Fibroblast of mammary gland (primary cell): ENCODE results near the gene POFUT2.

ENCODE experiments used
- DNase-seq: peaks from one replicate; pipeline ENCODE4 v3.0.0-alpha.2; 2010; ENCODE audit warnings: low read depth
- H3K4me3 ChIP-seq: 2 replicates; pipeline ENCODE4 v1.5.1; 2011; ENCODE audit warnings: low read depth, mild to moderate bottlenecking, low read length, moderate library complexity; ENCODE audit not compliant: control insufficient read depth
- TF ChIP-seq, protein P1 (sequence below): conservative IDR thresholded peaks from 2 replicates; pipeline ENCODE4 v1.5.1; 2011; ENCODE audit warnings: low read depth, low read length, inconsistent platforms; ENCODE audit not compliant: control insufficient read depth, insufficient read depth

The POFUT2 gene

DNA sequence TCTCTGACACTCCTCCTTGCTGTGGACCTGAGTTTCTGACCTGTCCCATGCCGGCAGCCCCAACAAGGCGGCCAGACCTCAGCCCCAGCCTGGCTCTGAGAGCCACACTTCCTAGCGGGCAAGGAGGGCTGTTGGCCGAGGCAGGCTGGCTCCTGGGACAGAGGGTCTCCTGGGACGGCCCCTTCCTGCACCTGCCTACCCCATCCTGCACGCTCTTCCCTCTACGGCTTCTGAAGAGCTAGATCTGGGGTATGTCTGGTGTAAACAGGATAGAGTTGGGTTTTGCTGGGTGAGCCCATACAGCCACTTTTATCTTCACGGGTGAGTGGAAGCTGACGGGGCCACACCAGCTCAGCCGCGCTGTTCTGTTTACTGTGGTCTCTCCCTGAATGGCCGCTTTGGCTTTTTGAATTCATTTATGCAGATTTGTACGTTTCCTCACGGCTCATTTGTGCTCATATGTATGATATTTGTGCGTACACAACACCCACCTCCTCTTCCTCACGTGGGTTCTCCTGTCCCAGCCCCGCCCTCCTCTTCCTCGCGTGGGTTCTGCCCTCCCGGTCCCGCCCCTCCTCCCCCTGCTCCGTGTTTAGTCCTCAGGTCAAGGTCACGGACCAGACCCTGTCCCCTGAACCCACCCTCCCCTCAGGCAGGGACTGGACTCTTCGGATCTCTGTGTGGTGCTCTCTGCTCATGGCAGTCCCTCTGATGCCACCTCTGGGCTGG lies 34.7 kb upstream of the POFUT2 start:
- no peak overlapping the region for H3K4me3 ChIP-seq
- TF ChIP-seq, protein P1, sequence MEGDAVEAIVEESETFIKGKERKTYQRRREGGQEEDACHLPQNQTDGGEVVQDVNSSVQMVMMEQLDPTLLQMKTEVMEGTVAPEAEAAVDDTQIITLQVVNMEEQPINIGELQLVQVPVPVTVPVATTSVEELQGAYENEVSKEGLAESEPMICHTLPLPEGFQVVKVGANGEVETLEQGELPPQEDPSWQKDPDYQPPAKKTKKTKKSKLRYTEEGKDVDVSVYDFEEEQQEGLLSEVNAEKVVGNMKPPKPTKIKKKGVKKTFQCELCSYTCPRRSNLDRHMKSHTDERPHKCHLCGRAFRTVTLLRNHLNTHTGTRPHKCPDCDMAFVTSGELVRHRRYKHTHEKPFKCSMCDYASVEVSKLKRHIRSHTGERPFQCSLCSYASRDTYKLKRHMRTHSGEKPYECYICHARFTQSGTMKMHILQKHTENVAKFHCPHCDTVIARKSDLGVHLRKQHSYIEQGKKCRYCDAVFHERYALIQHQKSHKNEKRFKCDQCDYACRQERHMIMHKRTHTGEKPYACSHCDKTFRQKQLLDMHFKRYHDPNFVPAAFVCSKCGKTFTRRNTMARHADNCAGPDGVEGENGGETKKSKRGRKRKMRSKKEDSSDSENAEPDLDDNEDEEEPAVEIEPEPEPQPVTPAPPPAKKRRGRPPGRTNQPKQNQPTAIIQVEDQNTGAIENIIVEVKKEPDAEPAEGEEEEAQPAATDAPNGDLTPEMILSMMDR: no peak
- DNase-seq: no peak

- no peak overlapping the region for H3K4me3 ChIP-seq
- no peak for DNase-seq
- TF ChIP-seq, protein P1: no peak
These were observed 32.7 kb upstream of the POFUT2 start for GRCh38 chr21:45320261-45321025.

- DNase-seq: no peak
- TF ChIP-seq, protein P1: no peak
- H3K4me3 ChIP-seq: no peak overlapping the region
These were observed 31.9 kb upstream of the POFUT2 start for GRCh38 chr21:45319461-45320211.

GRCh38 chr21:45318556-45319404 lies 31.1 kb upstream of the POFUT2 start:
- peak; percentile 75 for DNase-seq
- H3K4me3 ChIP-seq: no peak overlapping the region

GRCh38 chr21:45318146-45318555 lies 30.5 kb upstream of the POFUT2 start:
- no peak for DNase-seq
- TF ChIP-seq, protein P1: no peak
- no peak overlapping the region for H3K4me3 ChIP-seq

More at GRCh38 chr21:45318556-45319404, 31.1 kb upstream of the POFUT2 start:
- TF ChIP-seq, protein P1: no peak

GRCh38 chr21:45317398-45318145 lies 29.9 kb upstream of the POFUT2 start:
- H3K4me3 ChIP-seq: no peak overlapping the region
- TF ChIP-seq, protein P1: no peak
- peak; percentile 92 for DNase-seq
